ENCODE results near the gene LTA4H.

The LTA4H gene

DNA sequence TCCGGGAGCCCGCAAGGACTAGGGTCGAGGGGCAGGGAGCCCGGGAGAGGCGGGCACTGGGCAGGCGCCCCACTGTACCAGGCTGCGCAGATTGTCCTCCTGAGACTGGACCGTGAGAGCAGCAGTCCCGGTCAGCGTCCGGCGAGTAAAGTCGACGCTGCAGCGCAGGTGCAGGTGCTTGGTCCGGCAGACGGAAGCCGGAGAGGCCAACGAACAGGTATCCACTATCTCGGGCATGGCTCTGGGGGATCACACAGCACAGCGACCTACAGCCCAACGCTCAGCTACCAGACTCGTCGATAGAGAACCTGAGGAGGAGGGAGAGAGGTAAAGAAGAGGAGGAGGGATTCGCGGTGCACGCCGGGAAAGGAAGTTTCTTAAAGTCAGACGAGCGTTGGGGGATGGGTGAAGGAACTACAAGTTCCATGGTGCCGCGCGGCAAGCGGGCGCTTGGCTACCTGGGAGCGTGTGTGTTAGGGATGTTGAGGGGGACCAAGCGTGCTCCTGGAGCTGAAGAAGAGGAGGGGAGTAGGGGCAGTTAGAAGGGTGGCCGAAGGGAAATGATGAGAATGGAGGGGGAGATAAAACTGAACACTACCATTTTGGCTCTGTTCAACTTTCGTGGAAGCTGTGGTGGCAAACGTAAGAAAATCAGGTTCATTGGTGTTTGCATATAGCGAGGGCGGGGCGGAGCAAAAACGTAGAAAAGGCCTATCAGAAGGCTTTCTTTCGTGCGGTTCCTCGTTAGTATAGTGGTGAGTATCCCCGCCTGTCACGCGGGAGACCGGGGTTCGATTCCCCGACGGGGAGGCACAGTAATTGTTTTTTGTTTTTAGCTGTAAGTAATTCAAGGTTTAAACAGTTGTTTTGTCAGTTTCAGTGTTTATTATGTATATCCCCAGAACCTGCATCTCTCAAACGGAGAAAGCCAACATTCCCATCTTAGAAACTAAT is at the start of gene LTA4H:
LTA4H (minus strand) TSS at position 305 of the 954 bp plus-strand sequence; CDS start at position 237, 68 bp downstream.
- Mint-ChIP-seq H3K4me3 (no peak within 1 kb of the TSS), H3K4me1 (ENCODE audit: low read depth) (peaks cover 12% of the 10 kb centered on the region), H3K27me3 (no peaks in the 10 kb centered on the region), H3K9me3 (no peaks in the 10 kb centered on the region), H3K36me3 (ENCODE audit: low read depth) (no peaks in the 10 kb centered on the region), H3K27ac (no peak within 1 kb of the TSS)
- intact Hi-C loops (cut with micrococcal nuclease) = loop anchor here (5.0 kb wide), 1 partner anchor 362 kb away; no protein-coding TSS in a partner anchor

DNA sequence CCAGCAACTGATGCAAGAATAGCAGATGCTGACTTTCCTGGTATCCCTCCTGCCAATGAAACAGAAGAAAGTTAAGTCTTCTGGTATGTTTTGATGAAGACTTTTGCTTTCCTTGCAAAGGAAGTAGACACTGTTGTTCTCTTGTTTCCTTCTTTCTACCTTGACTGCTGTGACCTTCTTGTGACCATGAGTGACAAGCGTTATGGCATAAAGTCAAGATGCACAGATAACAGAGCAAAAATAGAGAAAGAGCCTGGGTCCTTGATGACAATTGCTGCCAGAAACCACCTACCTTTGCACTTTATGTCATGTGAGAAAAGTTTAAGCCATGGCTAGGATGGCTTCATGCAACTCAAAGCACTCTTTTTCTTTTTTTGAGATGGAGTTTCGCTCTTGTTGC is 49.2 kb upstream of the LTA4H start:
- no peaks in the 10 kb centered on the region for H3K4me1 Mint-ChIP-seq (ENCODE audit: low read depth)
- intact Hi-C loops (cut with micrococcal nuclease) = no loop called here
- no peak overlapping the region for H3K27ac Mint-ChIP-seq

DNA sequence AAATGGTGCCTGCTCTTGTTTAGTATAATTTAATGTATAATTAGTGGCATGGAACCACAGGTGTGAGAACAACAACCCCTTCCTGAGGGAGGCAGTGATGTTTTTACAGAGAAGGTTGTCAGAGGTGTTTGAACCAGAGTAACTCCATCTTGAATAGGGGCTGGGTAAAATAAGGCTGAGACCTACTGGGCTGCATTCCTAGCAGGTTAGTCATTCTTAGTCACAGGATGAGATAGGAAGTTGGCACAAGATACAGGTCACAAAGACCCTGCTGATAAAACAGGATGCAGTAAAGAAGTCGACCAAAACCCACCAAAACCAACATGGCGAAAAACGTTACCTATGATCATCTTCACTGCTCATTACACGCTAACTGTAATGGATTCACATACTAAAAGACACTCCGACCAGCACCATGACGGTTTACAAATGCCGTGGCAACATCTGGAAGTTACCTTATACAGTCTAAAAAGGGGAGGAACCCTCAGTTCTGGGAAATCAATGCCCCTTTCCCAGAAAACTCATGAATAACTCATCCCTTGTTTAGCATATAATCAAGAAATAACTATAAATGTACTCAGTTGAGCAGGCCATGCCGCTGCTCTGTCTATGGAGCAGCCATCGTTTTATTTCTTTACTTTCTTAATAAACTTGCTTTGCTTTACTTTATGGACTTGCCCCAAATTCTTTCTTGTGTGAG is 47.8 kb upstream of the LTA4H start:
- Mint-ChIP-seq H3K9me3 (peaks cover 22% of the 10 kb centered on the region), H3K4me1 (ENCODE audit: low read depth) (peaks cover 4% of the 10 kb centered on the region), H3K27ac (no peak overlapping the region), H3K36me3 (ENCODE audit: low read depth) (no peaks in the 10 kb centered on the region), H3K4me3 (no peak overlapping the region), H3K27me3 (peaks cover 12% of the 10 kb centered on the region)
- intact Hi-C loops (cut with micrococcal nuclease) = no loop called here

More for the DNA sequence above, 49.2 kb upstream of the LTA4H start:
- H3K4me3 Mint-ChIP-seq = no peak overlapping the region
- H3K27me3 Mint-ChIP-seq = peaks cover 6% of the 10 kb centered on the region
- H3K9me3 Mint-ChIP-seq = peaks cover 27% of the 10 kb centered on the region
- no peaks in the 10 kb centered on the region for H3K36me3 Mint-ChIP-seq (ENCODE audit: low read depth)

DNA sequence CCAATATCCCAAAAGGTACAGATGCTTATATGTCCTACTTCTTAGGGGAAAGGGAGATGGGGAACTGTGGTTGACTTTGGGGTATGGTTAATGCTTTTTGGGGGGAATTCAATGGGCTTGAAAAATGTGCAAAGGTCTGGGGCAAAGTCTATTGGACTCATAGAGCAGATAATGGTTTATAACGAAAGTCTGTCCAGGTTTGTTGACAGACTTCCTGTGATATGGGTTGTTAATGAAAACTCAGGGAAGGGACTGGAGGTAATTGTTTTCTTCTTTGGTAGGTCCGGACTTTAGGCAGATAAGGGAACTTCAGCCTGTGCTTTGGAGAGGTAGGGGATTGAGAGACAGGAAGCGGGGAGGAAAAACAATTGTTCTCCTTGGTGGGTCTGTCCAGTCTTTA is 46.2 kb upstream of the LTA4H start:
- H3K27ac Mint-ChIP-seq = no peak overlapping the region

DNA sequence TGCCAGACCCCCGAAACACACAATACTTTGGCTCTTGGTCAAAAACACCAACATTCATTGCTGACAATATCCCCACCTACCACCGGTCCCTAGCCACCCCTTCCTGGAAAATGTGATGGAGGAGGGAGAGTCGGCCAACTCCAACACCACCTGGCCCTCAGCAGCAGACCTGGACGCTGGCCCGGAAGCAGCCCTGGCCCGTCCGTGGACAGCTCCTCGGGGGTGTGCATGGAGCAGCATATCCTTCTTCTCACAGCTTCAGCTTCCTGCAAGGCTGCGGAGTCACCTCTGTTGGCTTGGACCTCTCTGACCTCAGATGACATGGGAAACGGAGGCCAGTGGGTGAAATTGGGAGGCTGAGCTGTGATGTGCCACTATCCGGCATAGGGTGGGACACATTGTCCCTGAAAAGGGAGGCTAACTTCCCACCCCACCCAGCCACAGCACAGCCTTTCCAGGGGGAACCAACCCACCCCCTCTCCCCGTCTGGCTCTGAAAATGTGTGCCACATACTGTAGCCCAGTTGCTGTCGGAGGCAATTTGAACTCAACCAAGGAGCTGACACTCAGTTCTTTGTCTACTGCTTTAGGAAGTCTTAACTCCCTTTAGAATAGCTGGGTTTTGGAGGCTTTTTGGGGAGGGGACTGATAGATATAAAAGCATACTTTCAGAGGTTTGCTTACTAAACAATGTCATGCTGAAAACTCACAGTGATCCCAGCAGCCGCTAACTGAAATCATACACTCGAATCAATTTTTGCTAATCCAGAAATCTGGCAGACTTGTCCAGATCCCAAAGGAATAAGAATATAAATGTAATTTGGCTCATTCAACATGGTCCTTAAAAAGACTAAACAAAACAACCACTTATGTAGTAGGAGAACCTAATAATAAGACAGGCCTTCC is 43.1 kb upstream of the LTA4H start:
- Mint-ChIP-seq H3K9me3 (no peaks in the 10 kb centered on the region), H3K36me3 (ENCODE audit: low read depth) (no peaks in the 10 kb centered on the region), H3K4me1 (ENCODE audit: low read depth) (peaks cover 10% of the 10 kb centered on the region), H3K27me3 (peaks cover 13% of the 10 kb centered on the region), H3K4me3 (no peak overlapping the region), H3K27ac (peak overlapping the region; percentile 12)
- intact Hi-C loops (cut with micrococcal nuclease) = no loop called here

More for the DNA sequence above, 46.2 kb upstream of the LTA4H start:
- H3K9me3 Mint-ChIP-seq = peaks cover 10% of the 10 kb centered on the region
- no peak overlapping the region for H3K4me3 Mint-ChIP-seq
- no peaks in the 10 kb centered on the region for H3K36me3 Mint-ChIP-seq (ENCODE audit: low read depth)
- intact Hi-C loops (cut with micrococcal nuclease) = no loop called here
- H3K27me3 Mint-ChIP-seq = peaks cover 14% of the 10 kb centered on the region
- H3K4me1 Mint-ChIP-seq (ENCODE audit: low read depth) = peaks cover 6% of the 10 kb centered on the region

DNA sequence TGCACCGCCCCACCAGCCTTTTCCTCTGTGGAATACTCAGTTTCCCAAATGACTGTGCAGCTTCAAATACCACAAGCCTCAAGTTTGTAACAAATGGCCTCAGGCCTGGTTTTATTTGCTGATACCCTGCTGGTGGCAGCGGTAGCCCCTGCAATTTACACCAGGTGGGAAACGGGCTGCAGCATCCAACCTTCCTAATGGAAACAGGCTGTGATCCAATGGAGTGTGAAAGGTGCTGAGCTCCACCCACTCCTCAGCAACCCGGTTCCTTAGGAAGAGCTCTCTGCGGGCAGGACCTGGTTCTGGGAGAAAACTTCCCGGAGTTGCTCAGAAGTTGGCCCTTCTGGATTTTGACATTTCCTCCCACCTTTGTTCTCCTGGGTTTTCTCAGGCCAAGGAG is 41.7 kb upstream of the LTA4H start:
- Mint-ChIP-seq H3K36me3 (ENCODE audit: low read depth) (no peaks in the 10 kb centered on the region), H3K27me3 (peaks cover 13% of the 10 kb centered on the region), H3K4me3 (no peak overlapping the region), H3K9me3 (no peaks in the 10 kb centered on the region), H3K4me1 (ENCODE audit: low read depth) (peaks cover 16% of the 10 kb centered on the region), H3K27ac (no peak overlapping the region)
- intact Hi-C loops (cut with micrococcal nuclease) = no loop called here

DNA sequence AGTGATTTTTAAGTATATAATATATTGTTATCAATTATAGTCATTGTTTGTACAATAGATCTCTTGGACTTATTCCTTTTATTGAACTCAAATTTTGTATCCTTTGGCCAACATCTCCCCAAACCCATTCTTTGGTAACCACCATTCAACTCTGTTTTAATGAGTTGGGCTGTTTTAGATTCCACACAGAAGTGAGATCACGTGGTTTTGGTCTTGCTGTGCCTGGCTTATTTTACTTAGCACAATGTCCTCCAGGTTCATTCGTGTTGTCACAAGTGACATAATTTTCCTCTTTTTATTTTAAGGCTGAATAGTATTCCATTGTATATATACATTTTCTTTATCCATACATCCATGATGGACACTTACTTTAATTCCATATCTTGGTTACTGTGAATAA is 40.2 kb upstream of the LTA4H start:
- Mint-ChIP-seq H3K4me3 (no peak overlapping the region), H3K4me1 (ENCODE audit: low read depth) (peaks cover 24% of the 10 kb centered on the region), H3K36me3 (ENCODE audit: low read depth) (no peaks in the 10 kb centered on the region), H3K27me3 (peaks cover 11% of the 10 kb centered on the region), H3K27ac (no peak overlapping the region), H3K9me3 (no peaks in the 10 kb centered on the region)
- intact Hi-C loops (cut with micrococcal nuclease) = no loop called here

DNA sequence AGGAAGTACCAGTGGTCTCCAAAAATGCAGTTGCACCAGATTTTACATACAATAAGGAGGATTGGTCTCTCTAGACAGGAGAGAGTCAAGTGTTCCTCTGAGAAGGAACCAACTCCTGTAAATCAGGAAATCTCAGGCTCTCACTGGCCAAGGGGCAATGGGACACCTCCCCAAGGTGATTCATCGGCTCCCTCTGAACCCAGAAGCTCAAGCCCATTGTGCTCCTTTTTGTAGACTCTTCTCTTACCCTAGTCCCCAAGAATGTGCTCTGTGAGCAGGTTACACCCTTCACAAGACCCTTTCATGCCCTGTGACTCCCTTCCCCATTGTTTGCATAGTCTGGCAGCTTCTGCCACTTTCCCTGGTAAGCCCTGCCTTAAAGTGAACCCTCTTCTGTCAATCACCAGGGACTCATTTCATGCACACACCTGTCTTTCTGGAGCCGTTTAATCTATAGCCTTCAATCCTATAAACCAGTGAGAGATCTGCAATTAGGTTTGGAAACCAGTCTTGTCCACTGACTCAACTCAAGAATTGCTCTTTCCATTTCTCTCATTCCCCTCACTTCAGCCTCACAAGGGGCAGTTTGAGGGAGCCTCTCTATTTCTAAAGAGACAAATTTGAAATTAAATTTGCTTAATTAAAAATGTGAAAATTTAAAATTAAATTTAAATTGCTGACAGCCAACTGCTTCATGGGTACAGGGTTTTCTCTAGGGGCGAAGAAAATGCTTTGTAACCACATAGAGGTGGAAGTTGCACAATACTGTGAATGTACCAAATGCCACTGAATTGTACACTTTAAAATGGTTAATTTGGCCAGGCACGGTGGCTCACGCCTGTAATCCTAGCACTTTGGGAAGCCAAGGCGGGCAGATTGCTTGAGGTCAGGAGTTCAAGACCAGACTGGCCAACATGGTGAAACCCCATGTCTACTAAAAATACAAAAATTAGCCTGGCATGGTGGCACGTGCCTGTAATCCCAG is 38.3 kb upstream of the LTA4H start:
- Mint-ChIP-seq H3K4me3 (no peak overlapping the region), H3K4me1 (ENCODE audit: low read depth) (peaks cover 27% of the 10 kb centered on the region), H3K27me3 (peaks cover 7% of the 10 kb centered on the region), H3K36me3 (ENCODE audit: low read depth) (no peaks in the 10 kb centered on the region), H3K9me3 (no peaks in the 10 kb centered on the region), H3K27ac (no peak overlapping the region)
- intact Hi-C loops (cut with micrococcal nuclease) = no loop called here

DNA sequence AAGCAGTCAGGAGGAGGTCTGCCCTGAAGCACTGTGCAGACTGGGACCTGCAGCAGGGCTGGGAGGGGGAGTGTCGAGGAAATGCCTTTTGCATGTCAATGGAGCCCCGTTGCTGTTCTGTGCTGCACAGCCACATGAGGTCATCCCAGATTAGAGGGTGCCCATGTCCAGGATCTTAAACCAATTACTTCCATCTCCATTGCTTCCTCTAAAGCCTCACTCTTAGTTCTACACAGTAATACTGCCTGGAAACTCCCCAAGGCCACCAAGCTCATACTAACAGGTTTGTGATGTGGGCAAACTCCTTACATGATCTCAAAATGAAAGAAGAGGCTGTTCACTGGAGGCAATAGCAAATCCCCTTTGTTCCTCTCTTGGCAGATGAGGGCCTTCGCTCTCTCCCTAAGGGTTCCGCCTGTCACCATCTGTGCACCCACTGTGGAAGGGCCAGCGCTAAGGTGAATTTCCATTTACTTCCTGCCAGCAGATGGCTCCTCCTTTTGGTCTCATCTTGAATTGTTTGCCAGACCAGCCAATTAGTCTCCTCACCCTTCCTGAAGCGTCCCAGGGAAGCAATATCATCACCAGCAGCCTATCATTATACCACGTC is 35.4 kb upstream of the LTA4H start:
- Mint-ChIP-seq H3K27ac (no peak overlapping the region), H3K4me3 (no peak overlapping the region), H3K36me3 (ENCODE audit: low read depth) (no peaks in the 10 kb centered on the region), H3K27me3 (peaks cover 1% of the 10 kb centered on the region), H3K4me1 (ENCODE audit: low read depth) (peaks cover 21% of the 10 kb centered on the region), H3K9me3 (no peaks in the 10 kb centered on the region)
- intact Hi-C loops (cut with micrococcal nuclease) = no loop called here

DNA sequence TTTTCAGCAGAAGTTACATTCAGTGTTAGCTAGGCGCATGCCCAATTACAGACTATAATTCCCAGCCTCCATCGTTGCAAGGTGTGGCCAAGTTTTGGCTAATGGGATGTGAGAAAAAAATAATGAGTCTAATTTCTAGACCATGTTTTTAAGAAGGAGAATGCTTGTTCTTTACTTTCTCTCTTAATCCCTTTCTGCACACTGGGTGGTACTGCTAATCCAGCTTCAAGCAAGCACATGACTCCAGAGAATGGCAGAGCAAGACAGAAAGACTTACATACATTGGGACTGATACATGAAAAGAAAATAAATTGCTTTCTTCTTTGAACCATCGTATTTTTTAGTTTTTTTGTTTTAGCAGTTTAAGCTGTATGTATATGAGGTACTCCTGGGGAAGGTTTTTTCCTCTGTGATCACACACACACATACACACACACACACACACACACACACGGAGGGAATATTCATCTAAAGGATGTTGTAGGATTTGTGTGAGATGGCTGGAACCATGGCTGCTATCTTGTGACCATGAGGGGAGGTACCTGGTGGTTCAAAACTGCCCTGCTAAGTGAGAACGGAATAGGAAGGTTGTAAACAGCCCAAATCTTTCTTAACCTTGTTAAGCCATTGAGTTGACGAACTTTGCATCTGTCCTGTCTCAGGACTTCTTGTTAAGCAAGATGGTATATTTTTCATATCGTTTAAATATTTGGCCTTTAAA is 34.3 kb upstream of the LTA4H start:
- intact Hi-C loops (cut with micrococcal nuclease) = no loop called here
- no peaks in the 10 kb centered on the region for H3K9me3 Mint-ChIP-seq
- peaks cover 1% of the 10 kb centered on the region for H3K27me3 Mint-ChIP-seq
- H3K27ac Mint-ChIP-seq = no peak overlapping the region
- H3K36me3 Mint-ChIP-seq (ENCODE audit: low read depth) = no peaks in the 10 kb centered on the region
- H3K4me1 Mint-ChIP-seq (ENCODE audit: low read depth) = peaks cover 21% of the 10 kb centered on the region
- H3K4me3 Mint-ChIP-seq = no peak overlapping the region

DNA sequence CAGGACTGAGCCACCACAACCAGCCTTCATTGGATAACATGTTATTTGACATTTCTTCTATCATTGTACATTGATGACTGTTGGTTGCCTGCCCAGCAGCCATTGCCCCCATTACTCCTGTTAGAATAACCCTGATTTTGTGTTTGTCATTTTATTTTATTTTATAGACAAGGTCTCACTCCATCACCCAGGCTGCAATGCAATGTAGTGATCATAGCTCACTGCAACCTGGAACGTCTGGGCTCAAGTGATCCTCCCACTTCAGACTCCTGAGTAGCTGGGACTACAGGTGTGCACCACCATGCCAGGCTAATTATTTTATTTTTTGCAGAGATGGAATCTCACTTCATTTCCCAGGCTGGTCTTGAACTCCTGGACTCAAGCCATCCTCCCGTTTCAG is 33.2 kb upstream of the LTA4H start:
- no peak overlapping the region for H3K27ac Mint-ChIP-seq
- no peaks in the 10 kb centered on the region for H3K9me3 Mint-ChIP-seq
- no peaks in the 10 kb centered on the region for H3K36me3 Mint-ChIP-seq (ENCODE audit: low read depth)
- intact Hi-C loops (cut with micrococcal nuclease) = no loop called here
- H3K4me3 Mint-ChIP-seq = no peak overlapping the region
- H3K4me1 Mint-ChIP-seq (ENCODE audit: low read depth) = peaks cover 27% of the 10 kb centered on the region
- peaks cover 1% of the 10 kb centered on the region for H3K27me3 Mint-ChIP-seq

DNA sequence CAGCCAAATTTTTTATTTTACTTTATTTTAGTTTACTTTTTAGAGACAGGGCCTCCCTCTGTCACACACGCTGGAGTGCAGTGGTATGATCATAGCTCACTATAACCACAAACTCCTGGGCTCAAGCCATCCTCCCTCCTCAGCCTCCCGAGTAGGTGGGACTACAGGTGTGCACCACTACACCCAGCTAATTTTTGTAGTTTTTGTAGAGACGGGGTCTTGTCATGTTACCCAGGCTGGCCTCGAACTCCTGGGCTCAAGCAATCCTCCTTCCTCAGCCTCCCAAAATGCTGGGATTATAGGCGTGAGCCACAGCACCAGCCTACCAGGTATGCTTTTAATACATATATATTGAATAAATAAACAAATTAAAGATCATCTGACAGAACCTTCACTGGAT is 32.7 kb upstream of the LTA4H start:
- Mint-ChIP-seq H3K27me3 (peaks cover 1% of the 10 kb centered on the region), H3K36me3 (ENCODE audit: low read depth) (no peaks in the 10 kb centered on the region), H3K27ac (no peak overlapping the region), H3K4me1 (ENCODE audit: low read depth) (peaks cover 27% of the 10 kb centered on the region), H3K4me3 (no peak overlapping the region), H3K9me3 (no peaks in the 10 kb centered on the region)
- intact Hi-C loops (cut with micrococcal nuclease) = no loop called here

Data from dendritic cell treated with granulocyte-macrophage colony-stimulating factor and Interleukin-4, amounts not matched to agents 40 ng/mL and 50 ng/mL, for 4 days (primary cell).